Right atrium auricular region (tissue), 2 donors: ENCODE measurements around the gene NR3C2. TPM values are rescaled to one million over a fixed set of nuclear protein-coding genes. Genes with fewer than 3 reads are reported as not detected.
A peak's percentile ranks its signal among the peaks of the same experiment; 100 is the strongest.

Source experiments
- DNase-seq: peaks from one replicate; pipeline ENCODE4 v3.0.0-alpha.2; 2019; ENCODE audit warnings: low spot score
- H3K27ac ChIP-seq, 2 donors: fragments of 200-600 bp; sonication (generic); 1 replicate in 1 of 2; 2 replicates in 1 of 2; pipeline ENCODE4 v1.5.1; 2016 to 2019
- H3K27me3 ChIP-seq, 2 donors: fragments of 200-600 bp; sonication (generic); one replicate each; pipeline versions ENCODE4 v1.5.1 to v1.6.0; 2017 to 2019
- H3K36me3 ChIP-seq: fragments of 200-600 bp; sonication (generic); one replicate; pipeline ENCODE4 v1.5.1; 2016
- H3K4me1 ChIP-seq, 2 donors: fragments of 200-600 bp; sonication (generic); one replicate each; pipeline versions ENCODE4 v1.5.1 to v1.6.0; 2017 to 2019
- H3K4me3 ChIP-seq, 2 donors: fragments of 200-600 bp; sonication (generic); 1 replicate in 1 of 2; 2 replicates in 1 of 2; pipeline ENCODE4 v1.5.1; 2017 to 2019; ENCODE audit warnings: mild to moderate bottlenecking in 1 of 2, moderate library complexity in 1 of 2
- H3K9me3 ChIP-seq, 2 donors: fragments of 200-600 bp; sonication (generic); one replicate each; pipeline ENCODE4 v1.5.1; 2019
- total RNA-seq, 2 donors: library from RNA; depleted of rRNA; stranded (reverse); fragments of >200 nt; gene quantifications; one replicate each; pipeline ENCODE4 v1.1.0, GENCODE V29; 2016
- TF ChIP-seq, protein P1 (sequence below), 2 donors: fragments of 200-600 bp; sonication (generic); IDR thresholded peaks; one replicate each; pipeline ENCODE4 v1.5.1; 2019; ENCODE audit warnings: antibody characterized with exemption in 2 of 2

Gene NR3C2
- total RNA-seq, 2 donors from 2014 or later = 15.7 to 39.9 TPM

DNA sequence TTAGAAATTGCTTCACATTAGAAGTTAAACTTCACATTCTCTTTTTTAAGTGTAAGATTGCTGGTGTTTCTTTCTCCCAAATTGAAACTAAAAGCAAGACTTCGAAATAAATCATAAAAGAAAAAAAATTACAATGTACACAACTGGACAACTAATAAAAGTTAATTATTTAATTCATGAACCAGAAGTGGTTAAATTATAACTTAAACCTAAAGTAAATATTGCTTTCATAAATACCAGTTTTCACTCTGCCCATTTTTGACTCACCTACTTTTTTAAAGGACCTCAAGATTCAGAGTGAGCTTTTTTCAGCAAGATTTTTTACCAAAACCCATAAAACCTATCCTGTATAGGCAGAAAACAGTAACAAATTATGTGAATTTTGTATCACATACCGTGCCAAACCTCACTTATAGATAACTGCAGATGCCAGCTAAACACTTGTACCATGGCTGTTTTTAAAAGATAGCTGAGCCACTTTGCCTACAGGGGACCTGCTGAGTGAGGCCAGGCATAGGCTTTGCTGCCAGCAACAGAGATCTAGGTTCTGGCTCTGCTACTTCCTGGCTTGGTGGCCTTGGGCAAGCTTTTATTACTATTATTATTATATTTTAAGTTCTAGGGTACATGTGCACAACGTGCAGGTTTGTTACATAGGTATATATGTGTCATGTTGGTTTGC is 259.8 kb downstream of the NR3C2 start:
- DNase-seq = no peak
- H3K4me3 ChIP-seq = no peak overlapping the region
- TF ChIP-seq, protein P1, sequence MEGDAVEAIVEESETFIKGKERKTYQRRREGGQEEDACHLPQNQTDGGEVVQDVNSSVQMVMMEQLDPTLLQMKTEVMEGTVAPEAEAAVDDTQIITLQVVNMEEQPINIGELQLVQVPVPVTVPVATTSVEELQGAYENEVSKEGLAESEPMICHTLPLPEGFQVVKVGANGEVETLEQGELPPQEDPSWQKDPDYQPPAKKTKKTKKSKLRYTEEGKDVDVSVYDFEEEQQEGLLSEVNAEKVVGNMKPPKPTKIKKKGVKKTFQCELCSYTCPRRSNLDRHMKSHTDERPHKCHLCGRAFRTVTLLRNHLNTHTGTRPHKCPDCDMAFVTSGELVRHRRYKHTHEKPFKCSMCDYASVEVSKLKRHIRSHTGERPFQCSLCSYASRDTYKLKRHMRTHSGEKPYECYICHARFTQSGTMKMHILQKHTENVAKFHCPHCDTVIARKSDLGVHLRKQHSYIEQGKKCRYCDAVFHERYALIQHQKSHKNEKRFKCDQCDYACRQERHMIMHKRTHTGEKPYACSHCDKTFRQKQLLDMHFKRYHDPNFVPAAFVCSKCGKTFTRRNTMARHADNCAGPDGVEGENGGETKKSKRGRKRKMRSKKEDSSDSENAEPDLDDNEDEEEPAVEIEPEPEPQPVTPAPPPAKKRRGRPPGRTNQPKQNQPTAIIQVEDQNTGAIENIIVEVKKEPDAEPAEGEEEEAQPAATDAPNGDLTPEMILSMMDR (IDR thresholded peaks at IDR 0.05) = no peak
- H3K36me3 ChIP-seq = no peaks in the 10 kb centered on the region
- no peaks in the 10 kb centered on the region for H3K9me3 ChIP-seq
- H3K27me3 ChIP-seq = no peaks in the 10 kb centered on the region
- H3K27ac ChIP-seq = no peak overlapping the region
- H3K4me1 ChIP-seq = peaks cover 0 to 8% of the 10 kb centered on the region in 2 donors

DNA sequence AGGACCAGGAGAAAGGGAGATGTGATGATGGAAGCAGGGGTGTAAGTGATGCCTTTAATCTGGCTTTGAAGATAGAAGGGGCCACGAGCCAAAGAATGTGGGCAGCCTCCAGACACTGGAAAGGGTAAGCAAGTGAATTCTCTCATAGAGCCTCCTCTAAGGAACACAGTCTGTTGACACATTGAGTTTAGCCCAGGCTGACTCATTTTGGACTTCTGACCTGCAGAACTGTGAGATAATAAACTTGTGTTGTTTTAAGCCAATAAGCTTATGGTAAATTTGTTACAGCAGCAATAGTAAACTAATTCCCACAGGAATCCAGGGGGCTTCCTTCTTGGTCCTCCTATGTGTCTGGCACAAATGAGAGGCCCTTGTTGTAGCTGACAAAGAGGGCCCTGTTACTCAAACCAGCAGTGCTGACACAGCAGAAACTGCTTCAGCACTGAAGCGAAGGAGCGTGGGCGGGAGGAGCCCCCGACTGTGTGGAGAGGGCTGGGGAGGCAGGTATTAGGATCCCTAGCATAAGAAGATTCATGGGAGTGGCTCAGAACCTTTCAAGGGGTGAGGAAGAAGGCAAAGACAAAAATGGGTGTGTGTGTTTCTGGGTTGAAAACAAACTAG is 268.7 kb downstream of the NR3C2 start:
- H3K36me3 ChIP-seq = no peaks in the 10 kb centered on the region
- H3K9me3 ChIP-seq = peaks cover 0 to 10% of the 10 kb centered on the region in 2 donors
- no peaks in the 10 kb centered on the region for H3K27me3 ChIP-seq
- TF ChIP-seq, protein P1 (IDR thresholded peaks at IDR 0.05) = no peak
- H3K4me3 ChIP-seq = no peak overlapping the region
- DNase-seq = no peak
- H3K27ac ChIP-seq = no peak overlapping the region
- H3K4me1 ChIP-seq = no peaks in the 10 kb centered on the region

- DNase-seq = no peak
- peaks cover 0 to 10% of the 10 kb centered on the region in 2 donors for H3K9me3 ChIP-seq
- H3K4me3 ChIP-seq = no peak overlapping the region
- peaks cover 0 to 5% of the 10 kb centered on the region in 2 donors for H3K4me1 ChIP-seq
- no peak overlapping the region for H3K27ac ChIP-seq
- no peaks in the 10 kb centered on the region for H3K27me3 ChIP-seq
- no peaks in the 10 kb centered on the region for H3K36me3 ChIP-seq
- TF ChIP-seq, protein P1 (IDR thresholded peaks at IDR 0.05) = no peak
Measured at GRCh38 chr4:148171596-148171995, 270.6 kb downstream of the NR3C2 start.

DNA sequence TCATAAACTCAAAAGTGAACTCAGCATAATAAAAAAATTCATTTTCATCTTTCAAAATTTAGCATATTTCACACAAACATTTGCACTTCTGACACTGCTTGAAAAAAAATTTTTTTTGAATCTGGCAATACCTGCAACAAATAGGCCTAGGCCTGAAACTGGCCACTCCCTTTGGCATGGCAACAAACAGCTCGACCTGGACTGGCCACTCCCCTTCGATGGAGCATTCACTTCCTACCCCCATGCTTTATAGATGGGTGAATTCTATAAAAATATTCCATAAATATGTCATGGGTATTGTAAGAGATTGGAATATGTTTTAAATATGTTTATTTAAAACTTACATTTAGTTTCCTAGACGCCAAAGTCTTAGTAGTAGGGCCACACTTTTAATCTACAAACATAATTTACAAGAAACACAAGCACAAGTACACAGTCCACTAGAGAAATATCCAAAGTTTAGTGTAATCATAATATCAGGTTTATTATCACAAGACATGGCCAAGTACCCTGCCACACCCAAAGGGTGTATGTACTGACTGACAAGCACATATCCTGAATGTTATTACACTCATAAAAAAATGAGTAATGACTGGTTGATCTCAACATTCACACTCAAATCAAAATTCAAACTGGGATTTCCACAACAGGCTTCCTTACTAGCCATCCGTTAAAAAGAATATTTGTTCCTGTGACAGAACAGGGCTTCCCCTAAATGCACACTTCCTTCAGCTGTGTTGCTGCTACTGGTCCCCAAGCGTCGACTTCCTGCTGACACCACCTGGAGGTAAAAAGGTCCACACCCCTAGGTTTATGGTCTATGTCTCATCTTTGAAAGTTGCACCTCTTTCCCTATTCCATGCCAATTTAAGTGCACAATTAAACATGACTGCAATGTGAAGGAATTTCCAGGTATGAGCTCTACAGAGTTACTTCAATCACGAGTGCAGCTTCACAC is 271.5 kb downstream of the NR3C2 start:
- H3K4me3 ChIP-seq = no peak overlapping the region
- H3K27ac ChIP-seq = no peak overlapping the region
- peaks cover 0 to 10% of the 10 kb centered on the region in 2 donors for H3K9me3 ChIP-seq
- peaks cover 0 to 15% of the 10 kb centered on the region in 2 donors for H3K4me1 ChIP-seq
- no peak for DNase-seq
- no peaks in the 10 kb centered on the region for H3K27me3 ChIP-seq
- TF ChIP-seq, protein P1 (IDR thresholded peaks at IDR 0.05) = no peak
- H3K36me3 ChIP-seq = no peaks in the 10 kb centered on the region

DNA sequence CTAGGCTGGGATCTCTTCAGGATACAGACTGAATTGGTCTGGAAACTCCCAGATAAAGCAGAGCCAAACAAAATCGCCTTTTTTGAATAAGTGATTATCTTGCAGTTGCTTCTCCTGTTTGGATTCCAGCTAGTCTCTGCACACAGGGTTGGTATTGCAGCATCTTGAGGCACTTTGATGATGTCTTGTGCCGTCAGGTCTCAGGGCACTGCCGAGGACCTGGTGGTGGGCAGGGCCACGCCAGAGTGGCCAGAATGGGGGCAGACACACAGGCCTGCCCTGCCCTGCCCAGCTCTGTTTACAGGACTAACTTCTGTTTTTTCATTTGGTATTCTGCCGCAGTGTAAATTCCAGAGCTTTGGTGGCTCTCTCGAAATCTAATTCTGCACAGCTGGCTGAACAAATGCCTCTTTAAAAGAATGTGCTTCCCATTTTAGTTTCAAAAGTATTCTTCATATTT is 276.1 kb downstream of the NR3C2 start:
- DNase-seq = no peak
- Histone ChIP-seq H3K27ac (peak overlapping the region; percentile 36 to 52), H3K36me3 (no peaks in the 10 kb centered on the region), H3K9me3 (no peaks in the 10 kb centered on the region), H3K4me3 (peak overlapping the region in 1 of 2 donors; percentile 15), H3K4me1 (peaks cover 0 to 38% of the 10 kb centered on the region in 2 donors), H3K27me3 (no peaks in the 10 kb centered on the region)
- TF ChIP-seq, protein P1 (IDR thresholded peaks at IDR 0.05) = no peak
